Type B pancreatic cell (in vitro differentiated cells): ENCODE measurements around the gene CDHR2. TPM values are rescaled to one million over a fixed set of nuclear protein-coding genes. Genes with fewer than 3 reads are reported as not detected.

Experiments used
- DNase-seq: peaks from one replicate; pipeline ENCODE4 v3.0.0; 2021; ENCODE audit warnings: mixed read lengths; ENCODE audit not compliant: unreplicated experiment; ENCODE audit errors: extremely low spot score
- H3K27ac Mint-ChIP-seq: 2 replicates; pipeline ENCODE4 v1.8.0; 2021; ENCODE audit warnings: mild to moderate bottlenecking, mixed read lengths
- H3K27me3 Mint-ChIP-seq: 2 replicates; pipeline ENCODE4 v1.8.0; 2021; ENCODE audit warnings: mixed read lengths
- H3K36me3 Mint-ChIP-seq: 2 replicates; pipeline ENCODE4 v1.8.0; 2021; ENCODE audit warnings: mixed read lengths
- H3K4me1 Mint-ChIP-seq: one replicate; pipeline ENCODE4 v1.8.0; 2021; ENCODE audit warnings: mixed read lengths; ENCODE audit not compliant: unreplicated experiment
- H3K4me3 Mint-ChIP-seq: 2 replicates; pipeline ENCODE4 v1.8.0; 2021; ENCODE audit warnings: mild to moderate bottlenecking, mixed read lengths
- H3K9me3 Mint-ChIP-seq: 2 replicates; pipeline ENCODE4 v1.8.0; 2021; ENCODE audit warnings: mixed read lengths
- CTCF ChIP-seq: fragments of 200-600 bp; sonication (generic); conservative IDR thresholded peaks from 2 replicates; pipeline ENCODE4 v1.5.0; 2021; ENCODE audit warnings: antibody characterized with exemption, mild to moderate bottlenecking
- total RNA-seq: library from RNA; stranded (reverse); gene quantifications from 2 replicates; pipeline ENCODE4 v1.2.1, GENCODE V29; 2021; ENCODE audit warnings: low replicate concordance

Gene CDHR2
- total RNA-seq, 1 donor from 2014 or later = 4.1 TPM

GRCh38 chr5:176625512-176625911 is 76.4 kb downstream of the CDHR2 start:
- Mint-ChIP-seq H3K4me1 (peaks cover under 1% of the 10 kb centered on the region), H3K27me3 (peaks cover 93% of the 10 kb centered on the region), H3K9me3 (no peaks in the 10 kb centered on the region), H3K27ac (no peak overlapping the region), H3K4me3 (no peak overlapping the region), H3K36me3 (no peaks in the 10 kb centered on the region)
- TF ChIP-seq CTCF = no peak
- no peak for DNase-seq

- DNase-seq = no peak
- H3K4me1 Mint-ChIP-seq = peaks cover 7% of the 10 kb centered on the region
- peaks cover 93% of the 10 kb centered on the region for H3K27me3 Mint-ChIP-seq
- peaks cover 3% of the 10 kb centered on the region for H3K36me3 Mint-ChIP-seq
- H3K4me3 Mint-ChIP-seq = no peak overlapping the region
- H3K9me3 Mint-ChIP-seq = no peaks in the 10 kb centered on the region
- no peak overlapping the region for H3K27ac Mint-ChIP-seq
- no peak for TF ChIP-seq CTCF
Measured at GRCh38 chr5:176625966-176626875, 77.1 kb downstream of the CDHR2 start.

- Mint-ChIP-seq H3K9me3 (no peaks in the 10 kb centered on the region), H3K36me3 (peaks cover 3% of the 10 kb centered on the region), H3K4me1 (peaks cover 7% of the 10 kb centered on the region), H3K4me3 (no peak overlapping the region), H3K27ac (no peak overlapping the region), H3K27me3 (peaks cover 93% of the 10 kb centered on the region)
- TF ChIP-seq CTCF = no peak
- no peak for DNase-seq
Measured at GRCh38 chr5:176626876-176627236, 77.7 kb downstream of the CDHR2 start.

- DNase-seq = no peak
- no peak for TF ChIP-seq CTCF
Measured at GRCh38 chr5:176627582-176627981, 78.4 kb downstream of the CDHR2 start.

GRCh38 chr5:176628406-176629228 is 79.5 kb downstream of the CDHR2 start:
- Mint-ChIP-seq H3K36me3 (peaks cover 3% of the 10 kb centered on the region), H3K9me3 (no peaks in the 10 kb centered on the region), H3K4me1 (peaks cover 7% of the 10 kb centered on the region), H3K27me3 (peaks cover 94% of the 10 kb centered on the region), H3K27ac (no peak overlapping the region), H3K4me3 (peak overlapping the region; percentile 34)
- DNase-seq = no peak
- no peak for TF ChIP-seq CTCF

More at GRCh38 chr5:176627582-176627981, 78.4 kb downstream of the CDHR2 start:
- Mint-ChIP-seq H3K9me3 (no peaks in the 10 kb centered on the region), H3K4me1 (peaks cover 7% of the 10 kb centered on the region), H3K27me3 (peaks cover 93% of the 10 kb centered on the region), H3K36me3 (peaks cover 3% of the 10 kb centered on the region), H3K27ac (no peak overlapping the region), H3K4me3 (no peak overlapping the region)
